Adipocyte (in vitro differentiated cells): ENCODE results near the gene AMER2.

ENCODE experiments used
- DNase-seq: peaks from one replicate; pipeline ENCODE4 v3.0.0-alpha.2; 2015; ENCODE audit warnings: low read depth
- H3K27me3 ChIP-seq: replicated peaks from 2 replicates; pipeline ENCODE4 v1.7.0; 2013; ENCODE audit warnings: mild to moderate bottlenecking, low read length, moderate library complexity; ENCODE audit not compliant: control insufficient read depth, insufficient read depth
- H3K36me3 ChIP-seq: 2 replicates; pipeline ENCODE4 v1.7.0; 2013; ENCODE audit warnings: low read length, mild to moderate bottlenecking, moderate library complexity; ENCODE audit not compliant: control insufficient read depth, insufficient read depth, severe bottlenecking
- H3K4me1 ChIP-seq: 2 replicates; pipeline ENCODE4 v1.7.0; 2013; ENCODE audit warnings: mild to moderate bottlenecking, low read length, moderate library complexity; ENCODE audit not compliant: control insufficient read depth, insufficient read depth
- H3K4me3 ChIP-seq: 2 replicates; pipeline ENCODE4 v1.7.0; 2013; ENCODE audit warnings: mild to moderate bottlenecking, low read length, moderate library complexity
- H3K9ac ChIP-seq: 2 replicates; pipeline ENCODE4 v1.7.0; 2013; ENCODE audit warnings: mild to moderate bottlenecking, low read length, moderate library complexity
- H3K9me3 ChIP-seq: 2 replicates; pipeline ENCODE4 v1.7.0; 2013; ENCODE audit warnings: mild to moderate bottlenecking, low read length, moderate library complexity; ENCODE audit not compliant: control insufficient read depth

Gene AMER2, protein sequence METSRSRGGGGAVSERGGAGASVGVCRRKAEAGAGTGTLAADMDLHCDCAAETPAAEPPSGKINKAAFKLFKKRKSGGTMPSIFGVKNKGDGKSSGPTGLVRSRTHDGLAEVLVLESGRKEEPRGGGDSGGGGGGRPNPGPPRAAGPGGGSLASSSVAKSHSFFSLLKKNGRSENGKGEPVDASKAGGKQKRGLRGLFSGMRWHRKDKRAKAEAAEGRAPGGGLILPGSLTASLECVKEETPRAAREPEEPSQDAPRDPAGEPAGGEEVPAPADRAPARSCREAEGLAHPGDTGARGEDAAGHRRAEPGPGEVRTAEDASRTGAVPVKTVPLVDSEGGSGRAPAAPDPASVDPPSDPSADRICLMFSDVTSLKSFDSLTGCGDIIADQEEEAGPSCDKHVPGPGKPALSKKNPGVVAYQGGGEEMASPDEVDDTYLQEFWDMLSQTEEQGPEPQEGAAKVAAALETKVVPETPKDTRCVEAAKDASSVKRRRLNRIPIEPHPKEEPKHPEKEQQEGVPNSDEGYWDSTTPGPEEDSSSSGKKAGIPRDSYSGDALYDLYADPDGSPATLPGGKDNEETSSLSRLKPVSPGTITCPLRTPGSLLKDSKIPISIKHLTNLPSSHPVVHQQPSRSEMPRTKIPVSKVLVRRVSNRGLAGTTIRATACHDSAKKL

DNA sequence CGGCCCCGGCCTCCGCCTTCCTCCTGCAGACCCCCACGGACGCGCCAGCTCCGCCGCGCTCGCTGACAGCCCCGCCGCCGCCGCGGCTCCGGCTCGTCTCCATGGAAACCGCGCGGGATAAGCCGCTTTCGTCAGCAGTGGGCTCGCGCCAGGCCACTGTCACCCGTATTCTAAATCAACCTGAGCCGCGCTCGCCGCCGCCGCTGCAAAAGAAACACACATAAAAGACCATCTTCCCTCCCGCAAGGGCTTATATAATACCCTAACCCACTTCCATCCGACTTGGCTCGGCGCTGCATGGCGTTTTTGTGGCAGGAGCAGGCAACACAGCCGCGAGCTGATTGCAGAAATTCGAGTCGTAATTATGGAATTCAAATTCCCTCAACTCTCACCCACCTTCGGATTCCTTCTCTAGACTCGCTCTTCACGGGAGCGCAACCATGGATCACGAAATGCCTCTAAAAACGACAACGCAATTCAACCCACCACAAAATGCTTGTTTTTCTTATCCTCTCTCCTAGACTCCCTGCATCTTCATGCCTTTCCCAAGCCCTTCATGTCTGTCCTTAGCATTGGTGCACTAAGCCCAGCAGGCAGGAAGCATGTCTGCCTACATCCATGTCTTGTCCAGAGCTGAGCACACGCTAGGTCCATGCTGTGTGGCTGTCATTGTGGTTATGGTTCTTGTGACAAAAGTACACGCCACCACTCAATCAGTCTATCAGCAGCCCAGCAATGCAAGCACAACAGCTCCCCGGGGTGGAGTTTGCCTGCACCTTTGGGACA lies at the start of gene AMER2:
AMER2 (minus strand) TSS at position 772 of the 786 bp plus-strand sequence; CDS start at position 103, 669 bp downstream.
- peaks cover 54% of the 10 kb centered on the region for H3K27me3 ChIP-seq
- H3K9ac ChIP-seq: no peak within 1 kb of the TSS
- H3K4me3 ChIP-seq: peak within 1 kb of the TSS; percentile 71
- peaks cover 5% of the 10 kb centered on the region for H3K4me1 ChIP-seq
- H3K9me3 ChIP-seq: peaks cover 9% of the 10 kb centered on the region
- no peaks in the 10 kb centered on the region for H3K36me3 ChIP-seq
- DNase-seq: peak; percentile 62

GRCh38 chr13:25218019-25218418 lies 45.9 kb upstream of the AMER2 start:
- H3K27me3 ChIP-seq: peaks cover 9% of the 10 kb centered on the region
- DNase-seq: no peak
- no peaks in the 10 kb centered on the region for H3K36me3 ChIP-seq
- H3K9me3 ChIP-seq: no peaks in the 10 kb centered on the region
- H3K4me3 ChIP-seq: no peak overlapping the region
- no peak overlapping the region for H3K9ac ChIP-seq
- H3K4me1 ChIP-seq: peaks cover 10% of the 10 kb centered on the region

GRCh38 chr13:25217023-25217885 lies 45.2 kb upstream of the AMER2 start:
- no peak overlapping the region for H3K4me3 ChIP-seq
- H3K9me3 ChIP-seq: no peaks in the 10 kb centered on the region
- no peaks in the 10 kb centered on the region for H3K36me3 ChIP-seq
- H3K27me3 ChIP-seq: peaks cover 14% of the 10 kb centered on the region
- peak; percentile 7 for DNase-seq
- H3K9ac ChIP-seq: no peak overlapping the region
- peaks cover 10% of the 10 kb centered on the region for H3K4me1 ChIP-seq

GRCh38 chr13:25215253-25215575 lies 43.1 kb upstream of the AMER2 start:
- Histone ChIP-seq H3K27me3 (peaks cover 19% of the 10 kb centered on the region), H3K4me3 (peak overlapping the region; percentile 5), H3K9ac (no peak overlapping the region), H3K9me3 (no peaks in the 10 kb centered on the region), H3K36me3 (no peaks in the 10 kb centered on the region), H3K4me1 (peaks cover 10% of the 10 kb centered on the region)
- DNase-seq: no peak

DNA sequence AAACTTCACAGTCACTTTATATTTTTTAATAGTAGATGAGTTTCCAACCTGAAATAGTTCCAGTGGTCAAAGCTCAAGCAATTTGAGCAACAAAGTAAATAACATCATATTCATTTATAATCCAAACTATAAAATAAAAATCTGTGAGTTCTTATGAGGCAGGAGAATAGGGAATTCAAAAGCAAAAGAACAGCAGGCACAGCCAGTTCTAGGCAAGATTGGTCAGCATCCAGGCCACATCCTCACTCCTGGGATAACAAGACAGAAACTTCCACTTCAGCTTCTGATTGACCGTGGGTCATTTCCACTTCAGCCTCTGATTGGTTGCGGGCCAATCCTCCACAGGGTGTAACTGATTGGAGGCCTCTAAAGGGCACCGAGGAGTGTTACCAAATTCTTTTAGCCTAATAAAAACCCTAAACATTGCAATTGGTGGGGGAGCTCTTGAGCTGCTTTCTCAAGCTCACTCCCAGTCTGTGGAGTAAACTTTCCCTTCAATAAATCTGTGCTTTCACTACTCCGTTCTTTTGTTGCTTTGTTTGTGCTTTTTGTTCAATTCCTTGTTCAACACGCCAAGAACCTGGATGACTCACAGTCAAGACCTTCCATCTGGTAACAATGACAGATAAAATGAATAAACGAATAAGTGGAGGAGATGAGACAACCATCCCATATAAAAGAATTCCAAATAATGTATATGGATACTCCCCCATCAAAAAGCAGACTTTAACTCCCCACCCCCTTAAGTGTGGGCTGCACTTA lies 42.6 kb upstream of the AMER2 start:
- peak overlapping the region; percentile 5 for H3K4me3 ChIP-seq
- H3K9ac ChIP-seq: no peak overlapping the region
- H3K36me3 ChIP-seq: no peaks in the 10 kb centered on the region
- peaks cover 10% of the 10 kb centered on the region for H3K4me1 ChIP-seq
- H3K27me3 ChIP-seq: peaks cover 19% of the 10 kb centered on the region
- H3K9me3 ChIP-seq: no peaks in the 10 kb centered on the region
- no peak for DNase-seq

DNA sequence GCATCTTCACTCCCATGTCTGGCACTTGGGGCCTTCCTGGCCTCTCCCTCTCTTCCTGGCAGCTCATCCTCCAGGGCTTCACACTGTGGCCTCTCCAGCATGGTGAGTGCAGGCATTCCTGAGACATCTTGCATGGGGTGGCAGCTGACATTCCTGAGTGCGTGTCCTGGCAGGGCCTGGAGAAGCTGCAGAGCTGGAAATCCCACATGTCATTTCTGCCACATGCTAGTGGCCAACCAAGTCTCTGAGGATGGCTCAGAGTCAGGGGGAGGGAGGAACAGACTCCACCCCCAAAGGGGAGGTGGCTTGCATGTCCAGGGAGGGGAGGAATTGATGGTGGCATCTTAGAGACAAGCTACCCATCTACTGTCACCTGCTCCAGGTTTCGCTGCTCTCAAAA lies 41.6 kb upstream of the AMER2 start:
- Histone ChIP-seq H3K36me3 (no peaks in the 10 kb centered on the region), H3K9me3 (no peaks in the 10 kb centered on the region), H3K9ac (no peak overlapping the region), H3K27me3 (peaks cover 14% of the 10 kb centered on the region), H3K4me3 (no peak overlapping the region), H3K4me1 (peaks cover 10% of the 10 kb centered on the region)
- DNase-seq: no peak

- peaks cover 11% of the 10 kb centered on the region for H3K27me3 ChIP-seq
- H3K9me3 ChIP-seq: no peaks in the 10 kb centered on the region
- no peak for DNase-seq
- H3K9ac ChIP-seq: no peak overlapping the region
- H3K4me3 ChIP-seq: no peak overlapping the region
- H3K4me1 ChIP-seq: peaks cover 10% of the 10 kb centered on the region
- no peaks in the 10 kb centered on the region for H3K36me3 ChIP-seq
Observed at GRCh38 chr13:25210842-25211569, 38.9 kb upstream of the AMER2 start.

DNA sequence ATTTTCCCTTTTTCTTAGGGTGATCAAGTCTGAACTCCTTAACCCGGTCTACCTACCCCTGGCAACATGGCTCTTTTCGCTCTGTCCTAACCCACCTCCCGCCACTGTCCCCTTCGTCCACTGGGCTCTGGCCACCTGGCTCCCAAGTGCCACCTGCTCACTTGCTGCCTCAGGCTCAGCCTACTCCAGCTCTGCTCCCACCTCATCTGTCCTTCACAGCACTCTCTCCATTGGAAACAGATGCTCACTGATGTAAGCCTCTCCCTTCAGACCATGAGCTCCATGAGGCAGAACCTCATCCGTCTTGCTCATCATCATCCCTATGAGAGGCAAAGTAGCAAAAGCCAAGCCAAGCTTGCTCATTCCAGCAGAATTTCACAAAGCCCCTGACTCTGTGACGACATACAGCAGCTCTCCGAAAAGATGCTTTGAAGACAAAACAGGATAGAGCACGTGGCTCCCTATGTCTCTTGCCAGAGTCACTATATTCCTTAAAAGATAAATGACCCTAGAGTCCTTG lies 35.3 kb upstream of the AMER2 start:
- no peak for DNase-seq
- Histone ChIP-seq H3K9me3 (no peaks in the 10 kb centered on the region), H3K4me1 (no peaks in the 10 kb centered on the region), H3K9ac (no peak overlapping the region), H3K36me3 (no peaks in the 10 kb centered on the region), H3K4me3 (no peak overlapping the region), H3K27me3 (peaks cover 30% of the 10 kb centered on the region)

- H3K4me3 ChIP-seq: no peak overlapping the region
- no peaks in the 10 kb centered on the region for H3K4me1 ChIP-seq
- DNase-seq: no peak
- H3K9ac ChIP-seq: no peak overlapping the region
- H3K36me3 ChIP-seq: no peaks in the 10 kb centered on the region
- no peaks in the 10 kb centered on the region for H3K9me3 ChIP-seq
- H3K27me3 ChIP-seq: peaks cover 36% of the 10 kb centered on the region
Observed at GRCh38 chr13:25204863-25205262, 32.8 kb upstream of the AMER2 start.
